ENCODE data around the gene PLXDC1.

Gene PLXDC1

DNA sequence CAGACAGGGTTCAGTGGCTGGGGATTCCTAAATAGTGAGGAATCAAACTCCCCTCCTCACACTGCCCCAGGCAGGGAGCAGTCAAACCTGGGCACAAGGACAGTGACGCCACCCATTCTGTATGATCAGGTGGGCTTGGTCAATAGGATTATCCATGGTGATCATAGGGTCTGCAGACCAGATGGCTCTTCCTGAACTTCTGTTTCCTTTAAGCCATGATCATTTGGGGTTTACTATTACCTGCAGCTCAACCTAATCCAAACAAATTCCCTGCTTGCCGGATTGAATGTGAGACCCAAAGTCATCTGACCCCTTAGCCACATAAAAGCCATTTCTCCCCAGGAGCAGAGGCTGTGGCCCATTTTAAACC lies 54.3 kb downstream of the PLXDC1 start:
- DNase-seq (ENCODE audit: low read depth in 2 of 2), result no peak

DNA sequence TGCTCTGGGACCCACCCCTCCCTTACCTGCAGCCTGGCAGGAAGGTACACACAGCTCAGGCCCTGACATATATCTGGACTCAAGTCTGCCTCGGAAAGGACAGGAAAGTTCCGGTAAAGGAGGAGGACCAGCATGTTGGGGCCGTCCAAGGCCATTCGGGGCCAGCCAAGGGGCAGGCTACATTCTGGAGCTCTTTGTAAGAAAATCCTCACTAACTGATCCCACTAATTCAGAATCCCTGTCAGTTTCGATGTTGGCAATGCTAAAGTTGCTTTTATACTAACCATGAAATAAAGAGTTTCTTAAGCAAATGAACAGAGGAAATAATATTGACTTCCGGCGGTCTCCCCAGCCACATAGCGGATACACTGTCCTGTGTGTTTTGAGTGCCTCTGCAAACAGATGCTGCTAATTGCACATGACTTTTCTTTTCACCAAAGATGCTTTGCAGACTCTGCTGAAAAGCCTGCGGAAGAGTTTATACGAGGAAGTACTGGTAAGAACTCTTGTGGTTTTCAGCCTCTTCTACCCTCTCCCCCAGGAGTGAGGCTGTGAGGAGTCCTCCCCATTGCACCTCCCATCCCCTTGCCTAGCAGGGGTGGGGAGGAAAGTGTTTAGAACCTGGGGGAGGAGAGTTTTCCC lies 54.8 kb downstream of the PLXDC1 start:
- no peak for DNase-seq (ENCODE audit: low read depth in 2 of 2)

DNA sequence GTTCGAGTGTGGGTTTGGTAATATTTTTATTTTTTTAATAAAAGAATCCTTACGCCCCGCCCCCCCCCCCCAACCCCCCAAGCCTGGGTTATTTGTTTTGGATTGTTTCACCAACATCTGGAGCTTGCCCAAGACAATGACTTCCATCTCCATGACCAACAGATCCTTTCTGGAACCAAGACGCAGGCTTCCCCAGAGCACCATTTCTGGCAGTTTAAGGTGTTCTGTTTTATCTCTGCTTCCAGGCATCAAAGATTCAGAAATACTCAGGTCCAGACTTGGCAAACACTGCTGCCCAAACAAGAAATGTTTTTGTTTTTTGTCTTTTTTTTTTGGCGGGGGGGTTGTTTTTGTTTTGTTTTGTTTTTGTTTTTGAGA lies 56.1 kb downstream of the PLXDC1 start:
- no peak for DNase-seq (ENCODE audit: low read depth in 2 of 2)

DNA sequence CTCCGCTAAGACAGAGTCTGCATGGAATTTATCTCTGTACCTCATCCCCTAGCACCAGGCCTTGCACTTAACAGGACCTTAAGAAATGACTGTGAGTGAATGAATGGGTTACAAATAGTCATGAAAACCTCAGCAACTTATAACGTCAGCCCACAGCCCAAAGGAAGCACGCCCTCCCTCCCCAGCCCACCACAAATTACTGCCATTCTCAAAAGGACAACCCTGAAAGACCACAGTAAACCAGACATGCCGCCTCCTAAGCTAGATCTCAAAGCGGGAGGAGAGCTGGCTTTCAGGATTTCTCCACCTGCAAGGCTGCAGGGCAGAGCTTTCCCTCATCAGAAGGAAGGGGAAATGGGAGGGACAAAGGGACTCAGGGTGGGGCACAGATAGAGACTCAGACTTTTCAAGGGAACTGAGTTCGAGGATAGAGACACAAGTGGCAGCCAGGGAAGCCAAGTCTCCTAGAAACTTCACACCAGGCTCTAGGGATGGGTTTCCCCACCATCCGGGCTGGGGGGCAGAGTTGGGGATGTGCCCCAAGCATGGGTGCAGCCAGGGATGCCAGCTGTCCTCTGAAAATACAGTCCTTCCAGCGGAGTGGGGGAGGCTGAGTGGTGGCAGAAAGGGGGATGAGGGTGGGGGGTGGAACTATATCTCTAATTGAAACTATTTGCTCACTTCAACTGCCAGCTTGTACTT lies 56.7 kb downstream of the PLXDC1 start:
- no peak for DNase-seq (ENCODE audit: low read depth in 2 of 2)

DNA sequence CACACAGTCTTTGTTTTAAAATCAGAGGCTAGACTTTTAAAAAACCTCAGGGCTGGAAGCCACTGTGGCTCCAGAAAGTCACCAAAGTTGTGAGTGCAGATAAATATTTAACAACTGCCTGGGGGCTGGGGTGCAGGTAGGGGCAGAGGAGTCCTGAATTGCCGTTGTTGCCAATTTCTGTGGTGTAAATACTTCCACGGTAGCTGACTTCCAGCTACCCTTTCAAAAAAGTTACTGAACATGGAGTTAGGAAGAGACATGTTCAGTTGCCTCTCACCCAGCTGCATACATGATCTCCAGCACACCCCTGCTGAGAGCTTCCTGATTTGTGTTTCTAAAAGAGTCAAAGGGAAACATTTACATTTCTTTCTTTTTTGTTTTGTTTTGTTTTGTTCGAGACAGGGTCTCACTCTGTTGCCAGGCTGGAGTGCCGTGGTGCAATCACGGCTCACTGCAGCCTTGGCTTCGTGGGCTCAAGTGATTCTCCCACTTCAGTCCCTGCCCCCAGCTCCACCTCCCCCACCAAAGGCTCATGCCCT lies 58.7 kb downstream of the PLXDC1 start:
- DNase-seq (ENCODE audit: low read depth in 2 of 2), result no peak

DNA sequence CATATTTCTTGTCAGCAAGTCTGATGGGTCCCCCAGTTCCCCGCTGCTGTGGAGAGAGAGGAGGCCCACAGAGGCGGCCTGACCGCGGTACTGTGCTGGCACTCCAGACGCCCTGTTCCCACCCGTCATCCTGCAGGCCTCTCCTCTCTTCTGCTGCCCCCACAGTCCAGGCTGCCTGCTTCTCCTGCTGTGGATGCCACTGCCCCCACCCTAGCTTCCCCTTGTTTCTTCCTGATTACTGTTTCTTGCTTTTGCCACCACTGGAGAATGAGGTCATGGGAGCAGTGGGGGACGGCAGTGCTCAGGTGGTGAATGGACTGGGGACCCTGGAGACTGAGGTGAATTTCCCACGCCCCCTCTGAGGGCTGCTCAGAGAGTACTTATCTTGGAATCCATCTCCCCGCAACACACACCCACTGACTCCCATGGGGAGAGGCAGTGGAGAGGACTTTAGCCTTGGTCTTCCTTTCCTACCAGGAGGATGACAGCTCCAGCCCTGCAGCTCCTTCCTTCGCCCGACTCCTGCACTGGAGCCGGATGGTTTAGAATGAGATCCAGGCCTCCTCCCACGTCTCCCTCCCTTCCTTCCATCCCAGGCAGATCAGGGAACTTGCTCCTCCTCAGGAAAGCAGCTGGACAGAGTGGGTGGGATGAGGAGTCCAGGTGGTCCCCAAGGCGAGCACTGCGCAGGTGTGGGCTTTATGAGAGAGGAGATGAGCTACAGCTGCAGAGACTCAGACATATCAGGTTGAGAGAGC lies 60.4 kb downstream of the PLXDC1 start:
- DNase-seq (ENCODE audit: low read depth in 2 of 2), result no peak

DNA sequence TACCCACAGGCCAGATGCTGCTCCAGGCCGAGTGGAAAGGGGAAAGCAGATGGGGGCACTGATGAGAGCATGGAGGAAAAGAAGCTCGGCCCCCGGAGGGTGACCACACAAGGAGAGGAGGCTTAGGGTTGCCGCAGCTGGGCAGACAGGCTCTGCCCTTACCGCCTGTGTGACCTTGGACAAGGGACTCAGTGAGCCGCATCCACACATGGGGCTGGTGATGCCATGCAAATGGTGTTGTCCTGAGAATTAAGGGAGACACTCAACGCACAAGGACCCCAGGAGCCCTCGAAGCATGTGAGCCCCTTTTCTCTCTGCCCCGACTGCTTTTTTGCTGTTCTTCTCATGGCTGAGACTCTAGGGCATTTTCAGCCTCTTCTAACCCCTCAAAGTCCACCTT lies 61.0 kb downstream of the PLXDC1 start:
- no peak for DNase-seq (ENCODE audit: low read depth in 2 of 2)

DNA sequence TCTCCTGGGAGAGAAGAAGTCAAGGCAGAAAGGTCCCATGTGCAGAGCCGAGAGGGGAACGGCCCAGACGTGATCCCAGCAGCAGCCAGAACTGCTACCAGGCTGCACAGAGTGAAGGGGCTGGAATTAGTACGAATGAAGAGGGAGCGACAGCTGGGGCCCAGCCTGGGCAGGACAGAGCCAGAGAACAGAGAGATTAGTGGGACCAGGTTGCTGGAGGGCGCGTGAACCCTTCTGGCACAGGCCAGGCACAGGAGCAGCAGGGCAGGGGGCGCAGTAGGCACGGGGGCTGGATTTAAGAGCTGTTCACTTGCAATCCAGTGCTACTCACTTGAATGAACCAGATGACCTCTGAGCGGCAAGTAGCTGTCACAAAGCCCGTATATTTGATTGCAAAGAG lies 66.9 kb downstream of the PLXDC1 start:
- no peak for DNase-seq (ENCODE audit: low read depth in 2 of 2)

DNA sequence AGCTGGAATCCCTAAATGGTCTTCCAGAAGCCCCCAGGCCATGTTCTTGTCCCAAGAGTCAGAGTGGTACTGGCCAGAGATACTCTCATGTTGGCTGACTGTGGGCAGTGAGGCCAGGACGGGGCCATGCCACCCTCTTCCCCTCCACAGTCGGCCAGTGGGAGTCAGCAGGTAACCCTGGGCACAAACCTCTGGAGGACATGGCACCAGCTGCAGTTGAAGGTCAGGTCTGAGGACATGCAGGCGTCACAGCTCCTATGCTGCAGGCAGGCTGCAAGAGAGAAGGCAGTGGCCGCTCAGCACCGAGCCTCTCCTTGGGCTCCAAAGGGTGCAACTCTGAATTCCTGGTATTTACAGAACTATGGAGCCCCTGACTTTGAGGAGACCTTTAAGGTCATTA lies 68.2 kb downstream of the PLXDC1 start:
- no peak for DNase-seq (ENCODE audit: low read depth in 2 of 2)

DNA sequence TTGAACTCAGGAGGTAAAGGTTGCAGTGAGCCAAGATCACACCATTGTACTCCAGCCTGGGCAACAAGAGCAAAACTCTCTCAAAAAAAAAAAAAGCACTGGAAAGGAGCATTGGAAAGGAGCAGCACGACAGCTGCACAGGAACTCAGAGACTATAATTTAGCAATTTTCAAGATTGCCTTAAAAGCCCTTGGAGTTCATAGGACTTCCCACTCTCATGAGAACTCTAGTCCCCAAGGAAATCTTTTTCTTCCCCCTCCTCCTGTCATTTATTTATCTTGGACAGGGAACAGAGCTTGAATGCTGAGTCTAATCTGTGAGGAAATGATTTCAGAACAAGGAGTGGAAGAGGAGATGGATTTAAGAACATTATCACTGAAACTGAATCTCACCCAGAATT lies 69.0 kb downstream of the PLXDC1 start:
- no peak for DNase-seq (ENCODE audit: low read depth in 2 of 2)

DNA sequence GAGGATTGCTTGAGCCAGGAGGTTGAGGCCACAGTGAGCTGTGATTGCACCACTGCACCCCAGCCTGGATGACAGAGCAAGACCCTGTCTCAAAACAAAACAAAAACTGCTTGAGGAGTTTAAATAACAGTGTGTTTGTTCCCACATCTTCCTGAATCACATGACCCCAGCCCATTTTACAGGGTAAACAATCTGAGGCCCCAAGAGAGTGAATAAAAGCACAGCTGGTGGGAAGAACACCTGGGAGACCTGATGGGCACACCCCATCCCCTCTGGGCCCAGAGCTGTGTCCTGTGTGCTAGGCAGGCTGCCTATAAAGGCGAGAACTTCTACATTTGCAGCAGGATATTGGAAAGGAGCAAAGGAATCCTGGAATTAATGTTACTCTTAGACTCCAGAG lies 69.6 kb downstream of the PLXDC1 start:
- DNase-seq (ENCODE audit: low read depth in 2 of 2), result no peak

DNA sequence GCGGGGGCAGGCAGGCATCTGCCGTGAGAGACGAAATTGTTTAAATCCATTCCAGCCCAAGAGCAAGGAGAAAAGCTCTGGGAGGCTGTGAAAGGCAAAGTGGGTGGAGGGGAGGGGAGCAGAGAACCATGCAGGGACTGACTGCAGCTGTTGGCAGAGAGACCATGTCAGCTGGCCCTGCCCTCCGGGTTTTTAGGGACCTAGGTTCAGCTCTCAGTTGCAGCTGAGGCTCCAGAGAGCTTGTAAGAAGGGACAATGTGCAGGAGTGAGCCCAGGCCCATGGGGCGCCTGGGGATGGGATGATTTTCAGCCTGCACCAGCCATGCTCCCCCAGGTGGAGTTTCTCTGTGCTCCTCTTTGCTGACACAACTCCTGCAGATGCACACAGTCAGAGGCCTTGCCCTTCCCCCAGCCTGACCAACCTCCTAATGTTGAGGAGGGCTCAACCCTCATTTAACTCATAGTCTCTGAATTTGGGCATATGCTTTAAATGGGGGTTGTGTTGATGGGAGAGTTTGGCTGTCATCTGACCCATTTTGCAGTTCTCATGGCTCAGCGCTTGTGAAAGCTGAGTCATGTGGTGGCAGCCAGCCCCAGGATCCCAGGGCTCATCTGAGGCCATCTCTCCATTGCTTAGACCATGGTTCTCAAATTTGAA lies 70.9 kb downstream of the PLXDC1 start:
- DNase-seq (ENCODE audit: low read depth in 2 of 2), result no peak

DNA sequence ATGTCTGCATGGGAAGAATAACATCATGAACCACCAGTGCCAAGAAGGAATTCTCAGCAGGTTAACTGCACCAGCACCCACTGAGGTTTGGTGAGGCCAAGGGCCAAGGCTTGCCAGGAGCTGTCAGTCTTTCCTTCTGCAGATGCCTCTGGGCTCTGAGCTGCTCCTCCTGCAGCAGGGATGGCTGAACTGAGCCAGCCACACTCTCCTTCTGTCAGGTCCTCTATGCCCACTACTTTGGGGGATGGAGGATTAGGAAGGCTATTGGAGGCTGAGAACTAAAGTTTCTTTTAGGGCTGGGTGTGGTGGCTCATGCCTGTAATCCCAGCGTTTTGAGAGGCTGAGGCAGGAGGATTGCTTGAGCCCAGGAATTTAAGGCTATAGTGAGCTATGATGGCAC lies 71.6 kb downstream of the PLXDC1 start:
- no peak for DNase-seq (ENCODE audit: low read depth in 2 of 2)

DNA sequence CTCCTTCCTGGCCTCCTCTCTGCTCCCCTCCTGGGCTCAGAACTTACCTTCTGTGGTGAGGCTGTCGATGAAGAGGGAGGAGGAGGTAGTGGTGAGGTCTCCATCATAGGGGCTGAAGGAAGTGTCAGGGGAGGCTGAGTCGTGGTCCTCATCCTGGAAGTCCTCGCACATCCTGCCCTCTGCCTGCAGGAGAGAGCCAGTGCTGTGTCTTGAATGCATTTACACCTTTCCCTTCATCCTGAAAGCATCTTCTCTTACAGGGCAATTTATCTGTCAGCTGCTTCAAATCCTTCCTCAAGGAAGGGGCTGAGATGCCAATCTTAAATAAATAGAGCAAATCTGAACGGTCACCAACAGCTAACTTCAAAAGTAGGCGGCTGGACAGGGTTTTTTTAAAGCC lies 73.6 kb downstream of the PLXDC1 start:
- DNase-seq (ENCODE audit: low read depth in 2 of 2), result no peak

DNA sequence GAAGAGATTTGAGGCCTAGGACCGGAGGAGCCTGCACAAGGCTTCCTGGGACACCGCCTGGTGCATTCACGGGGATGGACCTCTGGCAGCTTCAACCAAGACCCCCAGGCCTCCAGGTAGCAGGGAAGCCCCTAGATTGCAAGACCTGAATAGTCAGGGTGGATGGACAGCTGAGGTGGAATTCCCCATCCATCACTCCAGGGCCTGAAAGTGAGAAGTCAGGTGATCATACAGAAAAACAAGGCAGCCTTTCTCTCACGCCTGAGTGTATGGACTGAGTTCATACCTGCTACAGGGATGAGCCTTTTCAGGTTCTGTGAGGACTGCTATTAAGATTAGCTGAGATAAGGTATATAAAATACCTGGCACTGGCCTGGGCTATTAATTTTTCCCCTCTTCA lies 74.2 kb downstream of the PLXDC1 start:
- DNase-seq (ENCODE audit: low read depth in 2 of 2), result no peak

DNA sequence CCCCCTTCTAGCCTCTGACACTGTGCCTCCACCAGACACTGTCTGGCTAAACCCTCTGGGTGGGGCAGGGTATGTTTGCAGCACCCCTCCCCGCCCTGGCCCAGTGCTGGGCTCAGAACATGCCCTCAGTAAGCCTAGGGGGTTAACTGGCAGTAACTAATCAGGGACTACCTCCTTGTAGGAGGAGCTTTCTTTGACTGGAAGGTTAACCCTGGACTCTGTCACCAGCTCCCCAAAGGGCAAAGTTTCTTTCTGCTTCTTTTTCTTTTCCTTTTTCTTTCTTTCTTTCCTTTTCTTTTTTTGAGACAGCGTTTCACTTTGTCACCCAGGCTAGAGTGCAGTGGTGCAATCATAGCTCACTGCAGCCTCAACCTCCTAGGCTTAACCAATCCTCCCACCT lies 76.8 kb downstream of the PLXDC1 start:
- no peak for DNase-seq (ENCODE audit: low read depth in 2 of 2)

DNA sequence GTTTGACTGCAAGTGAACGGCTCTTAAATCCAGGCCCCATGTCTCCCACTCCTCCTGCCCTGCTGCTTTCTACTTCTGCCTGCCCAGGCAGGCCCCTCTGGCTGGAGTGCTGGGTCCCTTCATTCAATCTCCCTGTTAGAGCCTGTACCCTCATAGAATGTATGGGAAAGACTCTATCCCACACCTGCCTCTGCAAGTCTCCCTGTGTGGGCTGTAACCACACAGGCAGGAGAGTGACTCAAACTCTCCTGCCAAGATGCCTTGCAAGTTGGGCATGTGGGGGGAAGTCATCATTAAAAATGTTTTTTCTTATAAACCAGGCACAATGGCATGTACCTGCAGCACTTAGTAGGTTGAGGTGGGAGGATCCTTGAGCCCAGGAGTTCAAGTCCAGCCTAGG lies 77.5 kb downstream of the PLXDC1 start:
- DNase-seq (ENCODE audit: low read depth in 2 of 2), result no peak

DNA sequence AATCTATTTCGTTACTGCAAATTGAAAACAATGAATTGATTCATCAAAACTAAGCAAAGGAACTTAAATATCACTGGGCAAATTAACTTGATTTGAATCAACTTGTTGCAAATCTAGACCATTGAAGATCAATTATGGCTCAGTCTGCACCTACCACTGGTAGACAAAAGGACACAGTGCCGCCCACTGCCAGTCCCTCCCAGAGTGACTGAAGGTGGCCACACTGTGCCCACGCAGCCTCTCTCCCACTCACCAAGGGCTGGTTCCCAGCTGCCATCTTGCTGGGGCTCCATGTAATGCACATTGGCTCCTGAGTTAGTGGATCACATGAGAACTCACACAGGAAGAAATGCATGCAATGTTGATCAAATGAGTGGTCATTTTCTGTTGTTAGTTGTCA lies 78.1 kb downstream of the PLXDC1 start:
- DNase-seq (ENCODE audit: low read depth in 2 of 2), result no peak

DNA sequence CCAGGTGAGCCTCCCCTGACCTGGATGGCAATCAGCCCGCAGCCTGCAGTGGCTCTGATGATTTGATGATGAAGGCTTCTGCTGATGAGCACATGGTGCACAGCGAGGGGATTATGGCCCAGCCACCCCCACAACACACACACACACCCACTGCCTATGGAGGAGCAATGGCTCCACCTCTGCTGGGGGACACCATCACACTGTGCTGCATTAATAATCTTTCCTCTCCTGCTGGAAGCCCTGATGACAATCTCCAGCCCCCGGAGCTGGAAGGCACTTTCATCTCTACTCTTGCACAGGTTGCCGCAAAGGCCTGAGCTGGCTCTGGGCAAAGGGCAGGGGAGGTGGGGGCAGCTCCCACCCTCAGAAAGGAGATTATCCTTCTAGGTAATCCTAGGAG lies 79.9 kb downstream of the PLXDC1 start:
- DNase-seq (ENCODE audit: low read depth in 2 of 2), result no peak

DNA sequence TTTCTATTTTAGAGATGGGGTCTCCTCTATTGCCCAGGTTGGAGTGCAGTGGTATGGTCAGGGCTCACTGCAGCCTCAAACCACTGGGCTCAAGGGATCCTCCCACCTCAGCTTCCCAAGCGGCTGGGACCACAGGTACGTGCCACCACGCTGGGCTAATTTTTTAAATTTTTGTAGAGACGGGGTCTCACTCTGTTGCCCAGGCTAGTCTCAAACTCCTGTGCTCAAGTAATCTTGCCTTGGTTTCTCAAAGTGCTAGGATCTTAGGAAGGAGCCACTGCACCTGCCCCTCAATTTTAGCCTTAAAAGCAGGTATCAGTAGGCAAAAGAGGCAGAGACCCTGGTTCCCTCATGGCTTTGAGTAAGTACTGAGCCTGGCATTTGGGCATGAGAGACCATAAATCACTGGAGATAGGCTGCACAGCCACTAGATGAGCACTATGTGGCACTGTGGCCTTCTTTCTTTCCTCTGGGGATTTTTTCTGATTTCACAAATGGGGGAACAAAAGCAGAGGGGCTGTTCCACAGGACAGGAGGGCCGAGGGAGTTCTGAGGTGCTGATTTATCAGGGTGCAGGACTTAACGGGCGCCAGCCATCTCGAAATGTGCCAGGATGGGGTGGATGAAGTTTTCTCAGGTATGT lies 82.2 kb downstream of the PLXDC1 start:
- DNase-seq (ENCODE audit: low read depth in 2 of 2), result no peak

DNA sequence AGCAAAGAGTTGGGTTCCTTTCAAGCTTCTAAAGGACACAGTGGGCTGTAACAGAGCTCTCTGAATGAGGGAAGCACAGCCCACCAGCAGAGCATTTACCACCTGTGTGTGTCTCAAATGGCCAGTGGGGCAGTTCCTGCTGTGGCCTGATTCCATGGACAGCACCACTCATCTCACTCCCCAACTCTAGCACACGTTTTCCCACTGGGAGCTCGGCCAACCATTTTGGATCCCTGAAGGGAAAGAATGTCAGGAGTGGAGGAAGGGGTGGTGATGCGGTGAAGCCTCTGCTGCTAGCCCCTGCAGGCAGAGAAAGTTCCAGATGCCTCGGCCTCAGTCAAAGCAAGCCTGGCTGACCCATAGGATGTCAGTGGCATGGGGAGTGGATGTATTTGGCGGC lies 86.6 kb downstream of the PLXDC1 start:
- DNase-seq (ENCODE audit: low read depth in 2 of 2), result no peak

DNA sequence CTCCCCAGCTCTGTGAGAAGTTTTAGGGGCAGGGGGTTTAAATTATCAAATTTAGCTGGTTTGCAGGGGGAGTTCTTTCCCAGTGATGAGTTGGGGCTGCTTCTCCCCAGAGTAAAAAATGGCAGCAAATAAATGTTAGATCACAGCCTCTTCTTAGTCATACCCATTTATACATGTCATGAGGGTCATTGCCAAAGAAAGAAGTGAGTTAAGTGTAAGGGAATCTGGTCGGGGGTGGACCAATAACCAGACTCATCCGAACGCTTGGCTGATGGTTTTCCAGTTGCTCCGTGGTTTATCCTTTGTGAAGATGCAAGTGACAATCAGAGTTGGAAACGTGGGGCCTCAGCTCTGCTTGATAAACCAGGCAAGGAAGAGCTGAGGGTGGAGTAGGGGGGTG lies 87.1 kb downstream of the PLXDC1 start:
- no peak for DNase-seq (ENCODE audit: low read depth in 2 of 2)

All from stimulated activated CD4-positive, alpha-beta T cell treated with anti-CD3 and anti-CD28 coated beads, Interleukin-4, amount 100 ng/mL, for 48 hours (primary cell).